CD14-positive monocyte (primary cell): ENCODE results near the gene SH2D7. TPM values are rescaled to one million over a fixed set of nuclear protein-coding genes. Genes with fewer than 3 reads are reported as not detected.

ENCODE experiments used
- DNase-seq, 3 donors: peaks; one replicate each; pipeline ENCODE4 v3.0.0-alpha.2; 2011 to 2022
- H2AFZ ChIP-seq: 2 replicates; pipeline ENCODE4 v1.6.0; 2012; ENCODE audit warnings: mild to moderate bottlenecking, low read depth, low read length, inconsistent platforms; ENCODE audit not compliant: insufficient read depth, poor library complexity, severe bottlenecking
- H3K27ac ChIP-seq, 2 donors: 1 replicate in 1 of 2; 2 replicates in 1 of 2; pipeline ENCODE4 v1.5.1; 2012 to 2013; ENCODE audit warnings: low read length in 2 of 2, control low read depth in 1 of 2, inconsistent platforms in 1 of 2, low read depth in 1 of 2, mild to moderate bottlenecking in 1 of 2
- H3K27me3 ChIP-seq, 2 donors: one replicate each; pipeline versions ENCODE4 v1.6.0 to v1.6.1; 2011 to 2013; ENCODE audit warnings: low read length in 2 of 2; ENCODE audit not compliant: control insufficient read depth in 2 of 2, insufficient read depth in 2 of 2
- H3K36me3 ChIP-seq, 2 donors: replicated peaks in 1 of 2; 1 replicate in 1 of 2; 2 replicates in 1 of 2; pipeline versions ENCODE4 v1.5.1 to v1.6.1; 2012 to 2013; ENCODE audit warnings: low read length in 2 of 2, control low read depth in 1 of 2, inconsistent platforms in 1 of 2, mild to moderate bottlenecking in 1 of 2; ENCODE audit not compliant: insufficient read depth in 2 of 2, control insufficient read depth in 1 of 2
- H3K4me1 ChIP-seq, 2 donors: 1 replicate in 1 of 2; 2 replicates in 1 of 2; pipeline versions ENCODE4 v1.5.1 to v1.6.1; 2012 to 2013; ENCODE audit warnings: low read length in 2 of 2, control low read depth in 1 of 2, inconsistent platforms in 1 of 2, mild to moderate bottlenecking in 1 of 2, moderate library complexity in 1 of 2; ENCODE audit not compliant: insufficient read depth in 2 of 2, control insufficient read depth in 1 of 2
- H3K4me2 ChIP-seq: replicated peaks from 2 replicates; pipeline ENCODE3; 2012; ENCODE audit warnings: low read length, moderate library complexity, mild to moderate bottlenecking; ENCODE audit not compliant: poor library complexity, severe bottlenecking; ENCODE audit errors: extremely low read depth
- H3K4me3 ChIP-seq, 3 experiments: fragments of 200-600 bp in 1 of 3; sonication (generic) in 1 of 3; replicated peaks in 1 of 3; 1 replicate in 2 of 3; 2 replicates in 1 of 3; pipeline ENCODE4 v1.5.1; 2011 to 2013; ENCODE audit warnings: low read length in 3 of 3, mild to moderate bottlenecking in 3 of 3, control low read depth in 2 of 3, low read depth in 2 of 3, inconsistent platforms in 1 of 3, moderate library complexity in 1 of 3
- H3K79me2 ChIP-seq: 2 replicates; pipeline ENCODE4 v1.6.0; 2012; ENCODE audit warnings: mild to moderate bottlenecking, control low read depth, inconsistent platforms, low read length, moderate library complexity; ENCODE audit not compliant: insufficient read depth
- H3K9ac ChIP-seq: 2 replicates; pipeline ENCODE4 v1.6.0; 2017; ENCODE audit warnings: low read length, mild to moderate bottlenecking; ENCODE audit not compliant: insufficient read depth, poor library complexity, severe bottlenecking
- H3K9me3 ChIP-seq, 2 donors: replicated peaks in 1 of 2; 1 replicate in 1 of 2; 2 replicates in 1 of 2; pipeline versions ENCODE4 v1.5.1 to v1.6.1; 2012 to 2013; ENCODE audit warnings: low read length in 2 of 2, control low read depth in 1 of 2; ENCODE audit not compliant: control insufficient read depth in 1 of 2, insufficient read depth in 1 of 2
- H4K20me1 ChIP-seq: 2 replicates; pipeline ENCODE4 v1.6.0; 2012; ENCODE audit warnings: mild to moderate bottlenecking, low read length, control low read depth, moderate library complexity; ENCODE audit not compliant: insufficient read depth
- H3K27ac Mint-ChIP-seq, 7 donors: one replicate each; pipeline ENCODE4 v1.8.0; 2020; ENCODE audit warnings: mild to moderate bottlenecking in 7 of 7, mixed read lengths in 7 of 7, moderate library complexity in 6 of 7, inconsistent platforms in 2 of 7
- H3K27me3 Mint-ChIP-seq, 3 donors: one replicate each; pipeline ENCODE4 v1.8.0; 2021 to 2022; ENCODE audit warnings: low read depth in 3 of 3, mild to moderate bottlenecking in 3 of 3, mixed read lengths in 3 of 3, moderate library complexity in 3 of 3, inconsistent platforms in 1 of 3
- H3K36me3 Mint-ChIP-seq, 2 donors: one replicate each; pipeline ENCODE4 v1.8.0; 2020; ENCODE audit warnings: mixed read lengths in 2 of 2, inconsistent platforms in 1 of 2, mild to moderate bottlenecking in 1 of 2
- H3K4me1 Mint-ChIP-seq: one replicate; pipeline ENCODE4 v1.8.0; 2020; ENCODE audit warnings: mild to moderate bottlenecking, mixed read lengths
- H3K4me3 Mint-ChIP-seq, 2 donors: one replicate each; pipeline ENCODE4 v1.8.0; 2020; ENCODE audit warnings: mild to moderate bottlenecking in 2 of 2, mixed read lengths in 2 of 2, moderate library complexity in 1 of 2
- H3K9me3 Mint-ChIP-seq, 7 donors: one replicate each; pipeline ENCODE4 v1.8.0; 2020 to 2022; ENCODE audit warnings: mixed read lengths in 7 of 7, mild to moderate bottlenecking in 6 of 7, moderate library complexity in 6 of 7, inconsistent platforms in 2 of 7
- WGBS: methylation state at CpG from one replicate; pipeline ENCODE4 v1.1.5; 2013; ENCODE audit warnings: missing lambda C conversion rate; ENCODE audit not compliant: insufficient coverage; 5-methylcytosine and 5-hydroxymethylcytosine counted together
- intact Hi-C, 2 donors: fragments of 100-400 bp; cut with micrococcal nuclease; formaldehyde crosslinking; loops; one replicate each; pipeline versions ENCODE4 v1.15.0 to v1.15.1; 2023
- polyA plus RNA-seq, 3 donors: library from polyadenylated mRNA; depleted of rRNA in 1 of 3; unstranded in 2 of 3; stranded (reverse) in 1 of 3; fragments of 300-500 nt in 2 of 3; fragments of >200 nt in 1 of 3; fragmentation: Illumina TruSeq in 2 of 3; gene quantifications; 1 replicate in 2 of 3; 2 replicates in 1 of 3; pipeline ENCODE4 v1.2.3, GENCODE V29; 2012 to 2021
- TF ChIP-seq, protein P1 (sequence below): fragments of 200-600 bp; IDR thresholded peaks from one replicate; pipeline ENCODE4 v1.8.0; 2022; ENCODE audit warnings: antibody characterized with exemption, mild to moderate bottlenecking

SH2D7 gene
- polyA plus RNA-seq, 3 donors: not detected

DNA sequence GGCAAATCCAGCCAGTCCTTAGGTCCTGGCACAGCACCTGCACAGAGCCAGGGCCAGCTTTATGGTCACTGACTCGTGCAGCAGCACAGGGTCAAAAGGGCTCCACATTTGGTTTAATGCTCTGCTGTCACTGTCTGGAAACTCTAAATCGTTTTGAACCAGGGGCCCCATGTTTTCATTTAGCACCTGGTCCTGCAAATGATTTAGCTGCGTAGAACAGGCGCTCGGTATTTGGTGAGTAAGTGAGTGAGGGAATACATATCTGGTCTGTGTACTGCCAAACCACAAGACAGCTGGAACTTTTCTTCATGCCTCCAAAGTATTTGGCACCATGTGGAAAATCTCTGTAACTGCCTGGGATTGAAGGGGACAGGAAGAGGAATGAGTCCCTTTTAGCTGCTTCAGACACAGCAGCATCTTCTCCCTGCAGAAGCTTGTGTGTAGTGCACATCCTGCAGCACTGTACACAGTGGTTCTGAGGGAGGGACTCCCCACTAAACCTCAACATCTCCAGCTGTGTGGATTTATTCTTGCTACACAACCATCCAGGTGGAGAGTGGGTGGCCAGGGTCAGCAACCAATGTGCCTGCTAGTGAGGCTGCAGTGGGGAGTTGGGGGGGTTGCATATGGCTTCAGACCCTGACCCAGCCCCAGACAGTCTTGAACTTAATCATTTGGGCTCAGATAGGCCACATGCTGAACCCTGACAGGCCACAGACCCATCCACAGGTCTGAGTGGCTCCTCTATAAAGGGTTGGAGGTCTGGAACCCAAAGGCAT, 1.1 kb downstream of the SH2D7 start:
- Histone ChIP-seq H3K27ac (no peak overlapping the region), H3K27me3 (no peaks in the 10 kb centered on the region), H3K9me3 (no peaks in the 10 kb centered on the region), H4K20me1 (no peaks in the 10 kb centered on the region), H3K79me2 (no peaks in the 10 kb centered on the region), H3K36me3 (no peaks in the 10 kb centered on the region), H3K4me1 (peaks cover 6 to 9% of the 10 kb centered on the region in 2 donors), H3K9ac (no peak overlapping the region), H3K4me2 (no peak overlapping the region), H3K4me3 (no peak overlapping the region), H2AFZ (no peak overlapping the region)
- H3K27me3 Mint-ChIP-seq: peaks cover 0 to 3% (median 0%) of the 10 kb centered on the region in 3 donors
- H3K27ac Mint-ChIP-seq: no peak overlapping the region
- no peaks in the 10 kb centered on the region for H3K9me3 Mint-ChIP-seq
- peaks cover 5% of the 10 kb centered on the region for H3K4me1 Mint-ChIP-seq
- H3K4me3 Mint-ChIP-seq: peak overlapping the region in 1 of 2 donors; percentile 21
- no peak for DNase-seq
- intact Hi-C loops: no loop called here
- TF ChIP-seq, protein P1, sequence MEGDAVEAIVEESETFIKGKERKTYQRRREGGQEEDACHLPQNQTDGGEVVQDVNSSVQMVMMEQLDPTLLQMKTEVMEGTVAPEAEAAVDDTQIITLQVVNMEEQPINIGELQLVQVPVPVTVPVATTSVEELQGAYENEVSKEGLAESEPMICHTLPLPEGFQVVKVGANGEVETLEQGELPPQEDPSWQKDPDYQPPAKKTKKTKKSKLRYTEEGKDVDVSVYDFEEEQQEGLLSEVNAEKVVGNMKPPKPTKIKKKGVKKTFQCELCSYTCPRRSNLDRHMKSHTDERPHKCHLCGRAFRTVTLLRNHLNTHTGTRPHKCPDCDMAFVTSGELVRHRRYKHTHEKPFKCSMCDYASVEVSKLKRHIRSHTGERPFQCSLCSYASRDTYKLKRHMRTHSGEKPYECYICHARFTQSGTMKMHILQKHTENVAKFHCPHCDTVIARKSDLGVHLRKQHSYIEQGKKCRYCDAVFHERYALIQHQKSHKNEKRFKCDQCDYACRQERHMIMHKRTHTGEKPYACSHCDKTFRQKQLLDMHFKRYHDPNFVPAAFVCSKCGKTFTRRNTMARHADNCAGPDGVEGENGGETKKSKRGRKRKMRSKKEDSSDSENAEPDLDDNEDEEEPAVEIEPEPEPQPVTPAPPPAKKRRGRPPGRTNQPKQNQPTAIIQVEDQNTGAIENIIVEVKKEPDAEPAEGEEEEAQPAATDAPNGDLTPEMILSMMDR: no peak
- H3K36me3 Mint-ChIP-seq: no peaks in the 10 kb centered on the region
- WGBS: 82% methylated on average over 5 of the region's 5 CpGs

DNA sequence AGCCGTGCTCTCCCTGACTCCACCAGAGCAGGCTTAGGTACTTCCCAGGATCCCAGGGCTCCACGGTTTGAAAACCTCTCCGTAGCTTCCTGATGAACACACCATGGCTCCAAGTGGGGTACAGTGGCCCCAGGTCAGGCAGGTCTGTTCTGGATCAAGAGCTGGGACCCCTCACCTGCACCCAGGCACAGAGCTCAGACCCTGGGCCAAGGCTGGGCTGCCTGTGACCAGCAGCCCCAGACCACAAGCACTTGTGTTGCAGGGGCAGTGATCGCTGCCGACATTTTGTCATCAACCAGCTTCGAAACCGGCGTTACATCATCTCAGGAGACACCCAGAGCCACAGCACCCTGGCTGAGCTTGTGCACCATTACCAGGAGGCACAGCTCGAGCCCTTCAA, 5.3 kb downstream of the SH2D7 start:
- no peak overlapping the region for H3K27ac Mint-ChIP-seq
- no peaks in the 10 kb centered on the region for H3K4me1 Mint-ChIP-seq
- Histone ChIP-seq H3K27me3 (no peaks in the 10 kb centered on the region), H4K20me1 (no peaks in the 10 kb centered on the region), H3K9ac (no peak overlapping the region), H3K4me1 (no peaks in the 10 kb centered on the region), H3K79me2 (no peaks in the 10 kb centered on the region), H3K4me2 (no peak overlapping the region), H3K9me3 (no peaks in the 10 kb centered on the region), H2AFZ (no peak overlapping the region), H3K27ac (no peak overlapping the region), H3K36me3 (no peaks in the 10 kb centered on the region), H3K4me3 (no peak overlapping the region)
- H3K4me3 Mint-ChIP-seq: no peak overlapping the region
- H3K9me3 Mint-ChIP-seq: peaks cover 0 to 2% (median 0%) of the 10 kb centered on the region in 7 donors
- TF ChIP-seq, protein P1: no peak
- H3K36me3 Mint-ChIP-seq: no peaks in the 10 kb centered on the region
- DNase-seq: no peak
- WGBS: 79% methylated on average over 8 of the region's 9 CpGs
- H3K27me3 Mint-ChIP-seq: peaks cover 0 to 1% (median 0%) of the 10 kb centered on the region in 3 donors
- intact Hi-C loops: no loop called here
